Measurements from ENCODE around the gene QPCT. TPM values are rescaled to one million over a fixed set of nuclear protein-coding genes. Genes with fewer than 3 reads are reported as not detected.
A peak's percentile ranks its signal among the peaks of the same experiment; 100 is the strongest.

QPCT gene
- polyA plus RNA-seq, 3 donors from 2014 or later: 0.91 to 2.4 (median 0.99) TPM

GRCh38 chr2:37318401-37318800 is 26.0 kb upstream of the QPCT start:
- Mint-ChIP-seq H3K27ac (peak overlapping the region in 5 of 6 donors; percentile 1 to 75 (median 27)), H3K4me1 (peaks cover 42 to 98% of the 10 kb centered on the region in 2 donors)

GRCh38 chr2:37319754-37320609 is 24.4 kb upstream of the QPCT start:
- no peak overlapping the region for H3K27ac Mint-ChIP-seq
- H3K4me1 Mint-ChIP-seq: peaks cover 45 to 92% of the 10 kb centered on the region in 2 donors
- no peak for DNase-seq
- peaks cover 0 to 13% (median 7%) of the 10 kb centered on the region in 3 donors for H3K36me3 Mint-ChIP-seq
- no peak overlapping the region for H3K4me3 Mint-ChIP-seq
- H3K27me3 Mint-ChIP-seq (ENCODE audit: low read depth in 3 of 3): peaks cover 6 to 8% (median 8%) of the 10 kb centered on the region in 3 donors
- no peaks in the 10 kb centered on the region for H3K9me3 Mint-ChIP-seq

More at GRCh38 chr2:37318401-37318800, 26.0 kb upstream of the QPCT start:
- no peak overlapping the region for H3K4me3 Mint-ChIP-seq
- peaks cover 0 to 8% (median 3%) of the 10 kb centered on the region in 3 donors for H3K36me3 Mint-ChIP-seq
- H3K9me3 Mint-ChIP-seq: no peaks in the 10 kb centered on the region
- peaks cover 0 to 2% (median 1%) of the 10 kb centered on the region in 3 donors for H3K27me3 Mint-ChIP-seq (ENCODE audit: low read depth in 3 of 3)
- no peak for DNase-seq

- Mint-ChIP-seq H3K36me3 (peaks cover 0 to 9% (median 5%) of the 10 kb centered on the region in 3 donors), H3K9me3 (no peaks in the 10 kb centered on the region), H3K4me3 (peak overlapping the region in 4 of 5 donors; percentile 7 to 50 (median 29)), H3K4me1 (peaks cover 51 to 89% of the 10 kb centered on the region in 2 donors), H3K27me3 (ENCODE audit: low read depth in 3 of 3) (peaks cover 6 to 8% (median 8%) of the 10 kb centered on the region in 3 donors), H3K27ac (peak overlapping the region in 5 of 6 donors; percentile 6 to 94 (median 14))
- no peak for DNase-seq
Measured at GRCh38 chr2:37321029-37321682, 23.3 kb upstream of the QPCT start.

- H3K36me3 Mint-ChIP-seq: peaks cover 0 to 6% (median 4%) of the 10 kb centered on the region in 3 donors
- H3K27me3 Mint-ChIP-seq (ENCODE audit: low read depth in 3 of 3): peaks cover 6 to 12% (median 7%) of the 10 kb centered on the region in 3 donors
- H3K4me1 Mint-ChIP-seq: peaks cover 48 to 81% of the 10 kb centered on the region in 2 donors
- H3K9me3 Mint-ChIP-seq: no peaks in the 10 kb centered on the region
- H3K27ac Mint-ChIP-seq: peak overlapping the region in 5 of 6 donors; percentile 40 to 99 (median 72)
- peak overlapping the region; percentile 95 to 99 (median 98) for H3K4me3 Mint-ChIP-seq
- peak in 2 of 3 donors; percentile 7 to 28 for DNase-seq
Measured at GRCh38 chr2:37322368-37322767, 22.1 kb upstream of the QPCT start.

- H3K9me3 Mint-ChIP-seq: no peaks in the 10 kb centered on the region
- H3K4me3 Mint-ChIP-seq: peak overlapping the region; percentile 95 to 99 (median 98)
- peaks cover 7 to 12% (median 9%) of the 10 kb centered on the region in 3 donors for H3K27me3 Mint-ChIP-seq (ENCODE audit: low read depth in 3 of 3)
- peaks cover 40 to 72% of the 10 kb centered on the region in 2 donors for H3K4me1 Mint-ChIP-seq
- H3K36me3 Mint-ChIP-seq: peaks cover 0 to 6% (median 4%) of the 10 kb centered on the region in 3 donors
- peak in 1 of 3 donors; percentile 8 for DNase-seq
- H3K27ac Mint-ChIP-seq: peak overlapping the region; percentile 93 to 99 (median 96)
Measured at GRCh38 chr2:37323176-37323780, 21.2 kb upstream of the QPCT start.

- peaks cover 7 to 15% (median 9%) of the 10 kb centered on the region in 3 donors for H3K27me3 Mint-ChIP-seq (ENCODE audit: low read depth in 3 of 3)
- peak overlapping the region; percentile 93 to 99 (median 96) for H3K27ac Mint-ChIP-seq
- peak; percentile 61 to 65 (median 61) for DNase-seq
- peaks cover 35 to 65% of the 10 kb centered on the region in 2 donors for H3K4me1 Mint-ChIP-seq
- peak overlapping the region; percentile 95 to 99 (median 98) for H3K4me3 Mint-ChIP-seq
- H3K9me3 Mint-ChIP-seq: no peaks in the 10 kb centered on the region
- H3K36me3 Mint-ChIP-seq: peaks cover 0 to 6% (median 4%) of the 10 kb centered on the region in 3 donors
Measured at GRCh38 chr2:37323781-37324535, 20.5 kb upstream of the QPCT start.

- H3K27me3 Mint-ChIP-seq (ENCODE audit: low read depth in 3 of 3): peaks cover 7 to 16% (median 9%) of the 10 kb centered on the region in 3 donors
- H3K4me3 Mint-ChIP-seq: peak overlapping the region in 4 of 5 donors; percentile 40 to 76 (median 66)
- H3K27ac Mint-ChIP-seq: peak overlapping the region in 3 of 6 donors; percentile 71 to 94 (median 77)
- no peaks in the 10 kb centered on the region for H3K9me3 Mint-ChIP-seq
- H3K36me3 Mint-ChIP-seq: peaks cover 0 to 6% (median 4%) of the 10 kb centered on the region in 3 donors
- DNase-seq: peak in 1 of 3 donors; percentile 79
- peaks cover 35 to 60% of the 10 kb centered on the region in 2 donors for H3K4me1 Mint-ChIP-seq
Measured at GRCh38 chr2:37324536-37324785, 20.0 kb upstream of the QPCT start.

GRCh38 chr2:37324786-37325624 is 19.4 kb upstream of the QPCT start, which contains the start of gene PRKD3:
Gene PRKD3, minus strand, starts transcription at chr2:37324833. Its CDS starts 8,309 bp downstream, at chr2:37316524.
- DNase-seq: peak; percentile 65 to 76 (median 75)
- H3K4me3 Mint-ChIP-seq: peak within 1 kb of the TSS; percentile 95 to 99 (median 98)
- peaks cover 7 to 17% (median 9%) of the 10 kb centered on the region in 3 donors for H3K27me3 Mint-ChIP-seq (ENCODE audit: low read depth in 3 of 3)
- peaks cover 0 to 6% (median 4%) of the 10 kb centered on the region in 3 donors for H3K36me3 Mint-ChIP-seq
- H3K4me1 Mint-ChIP-seq: peaks cover 33 to 55% of the 10 kb centered on the region in 2 donors
- H3K9me3 Mint-ChIP-seq: no peaks in the 10 kb centered on the region
- H3K27ac Mint-ChIP-seq: peak within 1 kb of the TSS; percentile 93 to 99 (median 96)

GRCh38 chr2:37325625-37326071 is 18.8 kb upstream of the QPCT start:
- no peak for DNase-seq
- Mint-ChIP-seq H3K27ac (peak overlapping the region; percentile 62 to 90 (median 87)), H3K4me1 (peaks cover 33 to 51% of the 10 kb centered on the region in 2 donors)

GRCh38 chr2:37326285-37326684 is 18.1 kb upstream of the QPCT start:
- Mint-ChIP-seq H3K9me3 (no peaks in the 10 kb centered on the region), H3K27ac (peak overlapping the region in 3 of 6 donors; percentile 20 to 60 (median 54)), H3K36me3 (peaks cover 0 to 6% (median 4%) of the 10 kb centered on the region in 3 donors), H3K4me1 (peaks cover 29 to 44% of the 10 kb centered on the region in 2 donors), H3K4me3 (peak overlapping the region; percentile 11 to 88 (median 37)), H3K27me3 (ENCODE audit: low read depth in 3 of 3) (peaks cover 7 to 20% (median 9%) of the 10 kb centered on the region in 3 donors)
- no peak for DNase-seq

More at GRCh38 chr2:37325625-37326071, 18.8 kb upstream of the QPCT start:
- Mint-ChIP-seq H3K36me3 (peaks cover 0 to 6% (median 4%) of the 10 kb centered on the region in 3 donors), H3K4me3 (peak overlapping the region; percentile 79 to 94 (median 88)), H3K9me3 (no peaks in the 10 kb centered on the region), H3K27me3 (ENCODE audit: low read depth in 3 of 3) (peaks cover 7 to 19% (median 9%) of the 10 kb centered on the region in 3 donors)

GRCh38 chr2:37326866-37327634 is 17.4 kb upstream of the QPCT start:
- H3K27me3 Mint-ChIP-seq (ENCODE audit: low read depth in 3 of 3): peaks cover 7 to 22% (median 9%) of the 10 kb centered on the region in 3 donors
- DNase-seq: no peak
- H3K4me1 Mint-ChIP-seq: peaks cover 23 to 37% of the 10 kb centered on the region in 2 donors
- H3K9me3 Mint-ChIP-seq: no peaks in the 10 kb centered on the region
- no peak overlapping the region for H3K27ac Mint-ChIP-seq
- H3K4me3 Mint-ChIP-seq: peak overlapping the region in 1 of 5 donors; percentile 56
- H3K36me3 Mint-ChIP-seq: peaks cover 0 to 6% (median 4%) of the 10 kb centered on the region in 3 donors
